Measurements from ENCODE around the gene ACCSL. TPM values are rescaled to one million over a fixed set of nuclear protein-coding genes. Genes with fewer than 3 reads are reported as not detected.
A peak's percentile ranks its signal among the peaks of the same experiment; 100 is the strongest.

The ACCSL gene
- total and polyA plus RNA-seq, 7 donors, result 0.01 TPM; not detected in 6

DNA sequence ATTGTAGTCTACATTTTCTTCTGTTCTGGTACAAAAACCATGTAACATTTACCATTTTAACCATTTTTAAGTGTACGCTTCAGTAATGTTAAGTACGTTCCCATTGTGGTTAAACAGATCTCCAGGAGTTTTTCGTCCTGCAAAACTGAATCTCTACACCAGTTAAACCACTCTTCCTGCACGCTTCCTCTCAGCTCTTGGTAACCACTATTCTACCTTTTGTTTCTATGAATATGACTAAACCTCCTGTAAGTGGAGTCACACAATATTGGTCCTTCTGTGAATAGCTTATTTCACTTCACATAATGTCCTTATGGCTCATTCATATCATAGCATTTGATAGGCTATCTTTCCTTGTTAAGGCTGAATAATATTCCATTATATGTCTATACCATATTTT lies 40.6 kb downstream of the ACCSL start:
- TF ChIP-seq, protein P1, sequence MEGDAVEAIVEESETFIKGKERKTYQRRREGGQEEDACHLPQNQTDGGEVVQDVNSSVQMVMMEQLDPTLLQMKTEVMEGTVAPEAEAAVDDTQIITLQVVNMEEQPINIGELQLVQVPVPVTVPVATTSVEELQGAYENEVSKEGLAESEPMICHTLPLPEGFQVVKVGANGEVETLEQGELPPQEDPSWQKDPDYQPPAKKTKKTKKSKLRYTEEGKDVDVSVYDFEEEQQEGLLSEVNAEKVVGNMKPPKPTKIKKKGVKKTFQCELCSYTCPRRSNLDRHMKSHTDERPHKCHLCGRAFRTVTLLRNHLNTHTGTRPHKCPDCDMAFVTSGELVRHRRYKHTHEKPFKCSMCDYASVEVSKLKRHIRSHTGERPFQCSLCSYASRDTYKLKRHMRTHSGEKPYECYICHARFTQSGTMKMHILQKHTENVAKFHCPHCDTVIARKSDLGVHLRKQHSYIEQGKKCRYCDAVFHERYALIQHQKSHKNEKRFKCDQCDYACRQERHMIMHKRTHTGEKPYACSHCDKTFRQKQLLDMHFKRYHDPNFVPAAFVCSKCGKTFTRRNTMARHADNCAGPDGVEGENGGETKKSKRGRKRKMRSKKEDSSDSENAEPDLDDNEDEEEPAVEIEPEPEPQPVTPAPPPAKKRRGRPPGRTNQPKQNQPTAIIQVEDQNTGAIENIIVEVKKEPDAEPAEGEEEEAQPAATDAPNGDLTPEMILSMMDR (IDR thresholded peaks at IDR 0.05), result no peak
- Histone ChIP-seq H3K27ac (no peak overlapping the region), H3K4me3 (no peak overlapping the region), H3K27me3 (ENCODE audit: insufficient read depth in 3 of 3, low read length in 2 of 3) (no peaks in the 10 kb centered on the region), H3K4me1 (no peaks in the 10 kb centered on the region), H3K9me3 (no peaks in the 10 kb centered on the region), H3K36me3 (ENCODE audit: insufficient read depth in 1 of 2, low read depth in 1 of 2) (peaks cover 0 to 3% of the 10 kb centered on the region in 2 donors)
- 95 to 97% (median 96%) methylated on average over 4 of the region's 4 CpGs for WGBS, 3 donors
- DNase-seq (no peak), ATAC-seq (no peak)
- intact Hi-C loops (cut with DNase I), result no loop called here

DNA sequence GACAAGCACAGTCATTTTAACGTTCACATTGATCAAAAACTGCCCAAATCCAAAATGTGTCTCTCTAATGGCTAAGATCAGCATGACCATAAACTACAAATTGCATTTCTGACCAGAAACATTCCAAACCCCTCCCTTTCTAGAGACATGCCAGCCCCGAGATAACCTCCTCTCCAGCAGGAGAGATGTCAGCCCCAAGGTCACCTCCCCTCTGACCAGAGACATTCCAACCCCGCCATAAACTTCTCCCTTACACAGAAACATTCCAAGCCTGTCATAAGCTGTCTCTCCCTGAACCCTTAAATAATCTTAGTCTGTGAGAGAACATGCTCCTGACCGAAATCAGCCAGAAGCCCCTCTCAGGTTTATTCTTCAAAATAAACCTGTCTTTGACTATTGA lies 41.1 kb downstream of the ACCSL start:
- Histone ChIP-seq H3K27me3 (ENCODE audit: insufficient read depth in 3 of 3, low read length in 2 of 3) (no peaks in the 10 kb centered on the region), H3K9me3 (no peaks in the 10 kb centered on the region), H3K36me3 (ENCODE audit: insufficient read depth in 1 of 2, low read depth in 1 of 2) (no peaks in the 10 kb centered on the region), H3K4me3 (no peak overlapping the region), H3K4me1 (no peaks in the 10 kb centered on the region), H3K27ac (no peak overlapping the region)
- DNase-seq, result no peak
- TF ChIP-seq, protein P1 (IDR thresholded peaks at IDR 0.05), result no peak
- no peak for ATAC-seq
- intact Hi-C loops (cut with DNase I), result no loop called here
- WGBS, 3 donors, result 73 to 87% (median 84%) methylated on average over 4 of the region's 4 CpGs

DNA sequence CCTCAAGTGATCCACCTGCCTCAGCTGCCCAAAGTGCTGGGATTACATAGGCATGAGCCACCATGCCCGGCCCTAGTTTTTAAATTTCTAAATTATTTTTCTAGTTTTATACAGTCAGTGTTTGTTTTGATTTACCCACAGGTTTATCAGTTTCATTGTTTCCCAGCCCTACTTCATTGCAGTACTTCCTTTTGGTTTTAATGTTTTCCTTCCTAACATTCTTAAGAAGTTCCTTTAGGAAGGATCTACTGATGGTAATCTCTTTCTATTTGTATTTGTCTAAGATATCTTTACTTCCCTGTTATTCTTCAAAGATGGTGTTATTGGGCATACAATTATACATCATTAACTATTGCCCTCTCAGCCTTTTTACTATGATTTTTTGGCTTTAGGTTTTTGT lies 42.8 kb downstream of the ACCSL start:
- Histone ChIP-seq H3K4me1 (peaks cover 7% of the 10 kb centered on the region), H3K4me3 (no peak overlapping the region), H3K9me3 (no peaks in the 10 kb centered on the region), H3K27ac (no peak overlapping the region), H3K27me3 (ENCODE audit: insufficient read depth in 3 of 3, low read length in 2 of 3) (no peaks in the 10 kb centered on the region), H3K36me3 (ENCODE audit: insufficient read depth in 1 of 2, low read depth in 1 of 2) (no peaks in the 10 kb centered on the region)
- 68 to 88% (median 79%) methylated on average over 1 of the region's 1 CpG for WGBS, 3 donors
- intact Hi-C loops (cut with DNase I), result loop anchor here in 1 of 2 donors (10.0 kb wide), 1 partner anchor 524 kb away; no protein-coding TSS in a partner anchor
- TF ChIP-seq, protein P1 (IDR thresholded peaks at IDR 0.05), result no peak
- ATAC-seq (no peak), DNase-seq (no peak)

DNA sequence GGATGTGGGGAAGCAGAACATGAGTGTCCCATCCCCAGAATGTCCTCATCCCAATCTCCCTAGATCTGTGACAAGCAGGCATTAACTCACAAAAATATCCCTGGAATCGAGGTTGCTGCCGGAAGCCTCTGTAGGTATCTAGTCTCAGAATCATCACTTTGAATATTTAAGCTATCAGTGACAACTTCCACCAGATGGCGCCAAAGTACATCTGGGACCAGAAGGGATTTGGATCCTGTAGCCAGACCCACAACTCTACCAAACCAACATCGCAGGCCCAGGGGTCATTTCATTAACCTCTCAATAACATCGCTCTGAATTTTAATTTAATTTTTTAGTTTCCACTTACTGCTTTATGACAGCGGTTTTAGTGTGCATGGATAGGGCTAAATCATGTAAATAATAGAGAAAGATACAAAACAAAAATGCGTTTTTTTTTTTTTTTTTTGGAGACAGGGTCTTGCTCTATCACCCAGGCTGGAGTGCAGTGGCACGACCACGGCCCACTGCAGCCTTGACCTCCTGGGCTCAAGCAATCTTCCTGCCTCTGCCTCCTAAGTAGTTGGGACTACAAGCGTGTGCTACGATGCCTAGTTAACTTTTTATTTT lies 46.6 kb downstream of the ACCSL start:
- Histone ChIP-seq H3K36me3 (ENCODE audit: insufficient read depth in 1 of 2, low read depth in 1 of 2) (no peaks in the 10 kb centered on the region), H3K4me1 (peaks cover 21% of the 10 kb centered on the region), H3K27me3 (ENCODE audit: insufficient read depth in 3 of 3, low read length in 2 of 3) (no peaks in the 10 kb centered on the region), H3K9me3 (no peaks in the 10 kb centered on the region), H3K4me3 (no peak overlapping the region), H3K27ac (no peak overlapping the region)
- TF ChIP-seq, protein P1 (IDR thresholded peaks at IDR 0.05), result peak; percentile 83
- WGBS, 3 donors, result 27 to 30% (median 29%) methylated on average over 11 of the region's 11 CpGs
- intact Hi-C loops (cut with DNase I), result loop anchor here (1.0 to 10.0 kb wide), 3 partner anchors 444 to 520 kb away; no protein-coding TSS in a partner anchor
- ATAC-seq (peak; percentile 60 to 82 (median 69)), DNase-seq (peak; percentile 59 to 77)

Measured in psoas muscle (tissue), 8 donors.